Hematopoietic multipotent progenitor cell (in vitro differentiated cells): ENCODE data around the gene ZSCAN2. TPM values are rescaled to one million over a fixed set of nuclear protein-coding genes. Genes with fewer than 3 reads are reported as not detected.
"Not testable (repeated sequence)": the region's sequence is repeated elsewhere in the genome, so short reads cannot be mapped to it uniquely, and the experiment has no call there.

Experiments used
- DNase-seq, 3 donors: peaks; one replicate each; pipeline ENCODE4 v3.0.0-alpha.2; 2011 to 2015; ENCODE audit warnings: low read depth in 2 of 3, low spot score in 2 of 3
- total RNA-seq: library from RNA; depleted of rRNA; stranded (reverse); fragments of >200 nt; gene quantifications from one replicate; pipeline ENCODE4 v1.2.3, GENCODE V29; 2012

The ZSCAN2 gene
- total RNA-seq, result 14.3 TPM

- DNase-seq, result peak; percentile 70 to 95 (median 93)
These were observed at the start of gene ZSCAN2 for GRCh38 chr15:84600687-84601554. Gene ZSCAN2 (plus strand): TSS chr15:84601009. CDS start chr15:84603928, 2,919 bp downstream.

- not testable (repeated sequence) for DNase-seq
These were observed 49.2 kb upstream of the ZSCAN2 start for GRCh38 chr15:84551624-84552023.

GRCh38 chr15:84552896-84553295, 47.9 kb upstream of the ZSCAN2 start:
- DNase-seq, result no peak

- DNase-seq, result not testable (repeated sequence)
These were observed 44.1 kb upstream of the ZSCAN2 start for GRCh38 chr15:84556690-84557089.

- DNase-seq, result not testable (repeated sequence)
These were observed 32.8 kb upstream of the ZSCAN2 start for GRCh38 chr15:84568021-84568420.

- DNase-seq, result peak; percentile 31 to 56 (median 40)
These were observed 30.6 kb upstream of the ZSCAN2 start for GRCh38 chr15:84570164-84570735.

- no peak for DNase-seq
These were observed 28.6 kb upstream of the ZSCAN2 start for GRCh38 chr15:84572231-84572630.

GRCh38 chr15:84575493-84575892, 25.3 kb upstream of the ZSCAN2 start:
- no peak for DNase-seq

- not testable (repeated sequence) for DNase-seq
These were observed 22.9 kb upstream of the ZSCAN2 start for GRCh38 chr15:84577891-84578290.

- not testable (repeated sequence) for DNase-seq
These were observed 21.5 kb upstream of the ZSCAN2 start for GRCh38 chr15:84579261-84579721.

- not testable (repeated sequence) for DNase-seq
These were observed 19.0 kb upstream of the ZSCAN2 start for GRCh38 chr15:84581676-84582428.

GRCh38 chr15:84582583-84583157, 18.1 kb upstream of the ZSCAN2 start:
- no peak for DNase-seq

- DNase-seq, result not testable (repeated sequence)
These were observed 16.9 kb upstream of the ZSCAN2 start for GRCh38 chr15:84583921-84584320.

- no peak for DNase-seq
These were observed 14.1 kb upstream of the ZSCAN2 start for GRCh38 chr15:84586696-84587095.

GRCh38 chr15:84588053-84588874, 12.5 kb upstream of the ZSCAN2 start:
- DNase-seq, result peak; percentile 68 to 92 (median 86)

- DNase-seq, result no peak
These were observed 10.4 kb upstream of the ZSCAN2 start for GRCh38 chr15:84590406-84590805.

- DNase-seq, result no peak
These were observed 9.0 kb upstream of the ZSCAN2 start for GRCh38 chr15:84591815-84592214.

GRCh38 chr15:84594617-84595290, 6.1 kb upstream of the ZSCAN2 start:
- DNase-seq, result no peak

GRCh38 chr15:84595660-84596059, 5.1 kb upstream of the ZSCAN2 start:
- no peak for DNase-seq
